Astrocyte (in vitro differentiated cells and primary cell): ENCODE data around the gene NKIRAS2.

Experiments
- EZH2 ChIP-seq: IDR thresholded peaks from 2 replicates; pipeline ENCODE4 v1.6.1; 2012; ENCODE audit warnings: mild to moderate bottlenecking, low read length, inconsistent platforms; ENCODE audit not compliant: insufficient read depth
- TF ChIP-seq, protein P1 (sequence below): IDR thresholded peaks from 2 replicates; pipeline ENCODE4 v1.5.1; 2011; ENCODE audit warnings: low read depth, mild to moderate bottlenecking, inconsistent platforms, low read length, moderate library complexity; ENCODE audit not compliant: insufficient read depth

DNA sequence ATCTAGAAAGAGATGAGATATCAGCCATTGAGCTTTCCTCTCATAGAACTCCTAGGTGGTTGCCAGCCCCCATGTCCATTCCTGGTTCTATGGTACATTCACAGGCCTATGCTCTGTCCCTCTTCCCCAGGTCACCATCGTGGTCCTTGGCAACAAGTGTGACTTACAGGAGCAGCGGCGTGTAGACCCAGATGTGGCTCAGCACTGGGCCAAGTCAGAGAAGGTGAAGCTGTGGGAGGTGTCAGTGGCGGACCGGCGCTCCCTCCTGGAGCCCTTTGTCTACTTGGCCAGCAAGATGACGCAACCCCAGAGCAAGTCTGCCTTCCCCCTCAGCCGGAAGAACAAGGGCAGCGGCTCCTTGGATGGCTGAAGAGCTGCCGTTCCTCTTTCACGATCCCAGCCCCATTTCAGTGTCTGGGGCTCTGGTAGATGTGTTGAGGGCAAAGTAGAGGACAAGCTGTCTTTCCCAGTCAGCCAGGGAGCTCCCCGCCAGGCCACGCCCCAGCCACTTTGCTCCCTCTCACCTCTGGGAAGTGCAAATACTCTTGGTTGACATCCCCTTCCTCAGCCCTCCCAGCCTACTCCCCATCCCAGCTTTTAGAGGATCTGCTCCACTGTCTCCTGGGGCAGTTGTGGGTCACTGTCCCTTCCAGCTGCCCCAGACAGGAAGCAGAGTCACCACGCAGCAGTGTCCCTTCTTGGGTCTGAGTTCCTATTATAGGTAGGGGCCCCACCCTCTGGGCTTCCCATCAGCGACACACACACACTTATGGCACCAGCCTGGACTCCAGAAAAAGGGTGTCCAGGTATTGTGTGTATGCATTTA lies 3.8 kb downstream of the NKIRAS2 start:
- TF ChIP-seq, protein P1, sequence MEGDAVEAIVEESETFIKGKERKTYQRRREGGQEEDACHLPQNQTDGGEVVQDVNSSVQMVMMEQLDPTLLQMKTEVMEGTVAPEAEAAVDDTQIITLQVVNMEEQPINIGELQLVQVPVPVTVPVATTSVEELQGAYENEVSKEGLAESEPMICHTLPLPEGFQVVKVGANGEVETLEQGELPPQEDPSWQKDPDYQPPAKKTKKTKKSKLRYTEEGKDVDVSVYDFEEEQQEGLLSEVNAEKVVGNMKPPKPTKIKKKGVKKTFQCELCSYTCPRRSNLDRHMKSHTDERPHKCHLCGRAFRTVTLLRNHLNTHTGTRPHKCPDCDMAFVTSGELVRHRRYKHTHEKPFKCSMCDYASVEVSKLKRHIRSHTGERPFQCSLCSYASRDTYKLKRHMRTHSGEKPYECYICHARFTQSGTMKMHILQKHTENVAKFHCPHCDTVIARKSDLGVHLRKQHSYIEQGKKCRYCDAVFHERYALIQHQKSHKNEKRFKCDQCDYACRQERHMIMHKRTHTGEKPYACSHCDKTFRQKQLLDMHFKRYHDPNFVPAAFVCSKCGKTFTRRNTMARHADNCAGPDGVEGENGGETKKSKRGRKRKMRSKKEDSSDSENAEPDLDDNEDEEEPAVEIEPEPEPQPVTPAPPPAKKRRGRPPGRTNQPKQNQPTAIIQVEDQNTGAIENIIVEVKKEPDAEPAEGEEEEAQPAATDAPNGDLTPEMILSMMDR: no peak
- no peak for TF ChIP-seq EZH2
